H1 (cell line): ENCODE results near the gene ADGRV1.

Source experiments
- CTCF ChIP-seq, 3 experiments: IDR thresholded peaks; 1 replicate in 2 of 3; 2 replicates in 1 of 3; pipeline versions ENCODE4 v1.5.1 to v1.6.1; 2011; ENCODE audit warnings: low read length in 3 of 3, mild to moderate bottlenecking in 3 of 3, inconsistent platforms in 2 of 3, low read depth in 1 of 3, moderate library complexity in 1 of 3; ENCODE audit not compliant: insufficient read depth in 1 of 3; ENCODE audit errors: control extremely low read depth in 1 of 3
- EGR1 ChIP-seq: IDR thresholded peaks from 2 replicates; pipeline ENCODE4 v1.6.1; 2011; ENCODE audit warnings: low read depth, low read length, borderline replicate concordance
- EZH2 ChIP-seq: fragments of 200-600 bp; sonication (generic); IDR thresholded peaks from 2 replicates; pipeline ENCODE4 v1.7.1; 2012; ENCODE audit warnings: low read depth, mild to moderate bottlenecking, moderate library complexity, low read length, inconsistent platforms; ENCODE audit not compliant: severe bottlenecking
- KDM1A ChIP-seq: fragments of 200-600, 300-600 bp; sonication (generic); IDR thresholded peaks from 2 replicates; pipeline ENCODE4 v1.7.1; 2016; ENCODE audit warnings: mild to moderate bottlenecking, low read length, borderline replicate concordance
- RNF2 ChIP-seq: fragments of 200-900, 300-1000 bp; sonication (generic); IDR thresholded peaks from 2 replicates; pipeline ENCODE4 v1.7.1; 2016; ENCODE audit warnings: borderline replicate concordance, low read depth, mild to moderate bottlenecking, antibody characterized with exemption, low read length; ENCODE audit not compliant: poor library complexity, severe bottlenecking; ENCODE audit errors: missing control alignments
- SP1 ChIP-seq: IDR thresholded peaks from 2 replicates; pipeline ENCODE4 v1.6.1; 2011; ENCODE audit warnings: low read depth, low read length

- TF ChIP-seq RNF2 (no peak), EZH2 (no peak), KDM1A (no peak), EGR1 (no peak), SP1 (no peak), CTCF (IDR thresholded peaks at IDR 0.05; ENCODE audit: control extremely low read depth in 1 of 3, insufficient read depth in 1 of 3, low read depth in 1 of 3, low read length in 3 of 3) (no peak)
Measured at GRCh38 chr5:90621848-90622247, 63.3 kb downstream of the ADGRV1 start.
